Neutrophil (primary cell): Measurements from ENCODE around the gene USP28.
A peak's percentile ranks its signal among the peaks of the same experiment; 100 is the strongest.
"Not testable (repeated sequence)": the region's sequence is repeated elsewhere in the genome, so short reads cannot be mapped to it uniquely, and the experiment has no call there.

Source experiments
- H3K27ac ChIP-seq: fragments of 200-600 bp; sonication (generic); 2 replicates; pipeline ENCODE4 v1.5.1; 2016; ENCODE audit warnings: mild to moderate bottlenecking, moderate library complexity
- H3K27me3 ChIP-seq: fragments of 200-600 bp; sonication (generic); 2 replicates; pipeline ENCODE4 v1.6.0; 2016; ENCODE audit warnings: mild to moderate bottlenecking
- H3K36me3 ChIP-seq: fragments of 200-600 bp; sonication (generic); 2 replicates; pipeline ENCODE4 v1.5.1; 2017
- H3K4me1 ChIP-seq, 2 experiments: fragments of 200-600 bp in 1 of 2; sonication (generic) in 1 of 2; 1 replicate in 1 of 2; 2 replicates in 1 of 2; pipeline versions ENCODE4 v1.5.1 to v1.6.1; 2013 to 2016; ENCODE audit warnings: low read depth in 1 of 2, low read length in 1 of 2, mild to moderate bottlenecking in 1 of 2, moderate library complexity in 1 of 2; ENCODE audit not compliant: control insufficient read depth in 1 of 2, insufficient read depth in 1 of 2
- H3K4me3 ChIP-seq, 2 experiments: fragments of 200-600 bp in 1 of 2; sonication (generic) in 1 of 2; 1 replicate in 1 of 2; 2 replicates in 1 of 2; pipeline ENCODE4 v1.5.1; 2013 to 2016; ENCODE audit warnings: low read depth in 1 of 2, low read length in 1 of 2, mild to moderate bottlenecking in 1 of 2, moderate library complexity in 1 of 2
- H3K9me3 ChIP-seq: fragments of 200-600 bp; sonication (generic); 2 replicates; pipeline ENCODE4 v1.5.1; 2016
- CTCF ChIP-seq: fragments of 200-600 bp; sonication (generic); IDR thresholded peaks from 2 replicates; pipeline ENCODE4 v1.5.1; 2016; ENCODE audit warnings: antibody characterized with exemption

The USP28 gene, protein sequence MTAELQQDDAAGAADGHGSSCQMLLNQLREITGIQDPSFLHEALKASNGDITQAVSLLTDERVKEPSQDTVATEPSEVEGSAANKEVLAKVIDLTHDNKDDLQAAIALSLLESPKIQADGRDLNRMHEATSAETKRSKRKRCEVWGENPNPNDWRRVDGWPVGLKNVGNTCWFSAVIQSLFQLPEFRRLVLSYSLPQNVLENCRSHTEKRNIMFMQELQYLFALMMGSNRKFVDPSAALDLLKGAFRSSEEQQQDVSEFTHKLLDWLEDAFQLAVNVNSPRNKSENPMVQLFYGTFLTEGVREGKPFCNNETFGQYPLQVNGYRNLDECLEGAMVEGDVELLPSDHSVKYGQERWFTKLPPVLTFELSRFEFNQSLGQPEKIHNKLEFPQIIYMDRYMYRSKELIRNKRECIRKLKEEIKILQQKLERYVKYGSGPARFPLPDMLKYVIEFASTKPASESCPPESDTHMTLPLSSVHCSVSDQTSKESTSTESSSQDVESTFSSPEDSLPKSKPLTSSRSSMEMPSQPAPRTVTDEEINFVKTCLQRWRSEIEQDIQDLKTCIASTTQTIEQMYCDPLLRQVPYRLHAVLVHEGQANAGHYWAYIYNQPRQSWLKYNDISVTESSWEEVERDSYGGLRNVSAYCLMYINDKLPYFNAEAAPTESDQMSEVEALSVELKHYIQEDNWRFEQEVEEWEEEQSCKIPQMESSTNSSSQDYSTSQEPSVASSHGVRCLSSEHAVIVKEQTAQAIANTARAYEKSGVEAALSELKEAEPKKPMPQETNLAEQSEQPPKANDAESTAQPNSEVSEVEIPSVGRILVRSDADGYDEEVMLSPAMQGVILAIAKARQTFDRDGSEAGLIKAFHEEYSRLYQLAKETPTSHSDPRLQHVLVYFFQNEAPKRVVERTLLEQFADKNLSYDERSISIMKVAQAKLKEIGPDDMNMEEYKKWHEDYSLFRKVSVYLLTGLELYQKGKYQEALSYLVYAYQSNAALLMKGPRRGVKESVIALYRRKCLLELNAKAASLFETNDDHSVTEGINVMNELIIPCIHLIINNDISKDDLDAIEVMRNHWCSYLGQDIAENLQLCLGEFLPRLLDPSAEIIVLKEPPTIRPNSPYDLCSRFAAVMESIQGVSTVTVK

DNA sequence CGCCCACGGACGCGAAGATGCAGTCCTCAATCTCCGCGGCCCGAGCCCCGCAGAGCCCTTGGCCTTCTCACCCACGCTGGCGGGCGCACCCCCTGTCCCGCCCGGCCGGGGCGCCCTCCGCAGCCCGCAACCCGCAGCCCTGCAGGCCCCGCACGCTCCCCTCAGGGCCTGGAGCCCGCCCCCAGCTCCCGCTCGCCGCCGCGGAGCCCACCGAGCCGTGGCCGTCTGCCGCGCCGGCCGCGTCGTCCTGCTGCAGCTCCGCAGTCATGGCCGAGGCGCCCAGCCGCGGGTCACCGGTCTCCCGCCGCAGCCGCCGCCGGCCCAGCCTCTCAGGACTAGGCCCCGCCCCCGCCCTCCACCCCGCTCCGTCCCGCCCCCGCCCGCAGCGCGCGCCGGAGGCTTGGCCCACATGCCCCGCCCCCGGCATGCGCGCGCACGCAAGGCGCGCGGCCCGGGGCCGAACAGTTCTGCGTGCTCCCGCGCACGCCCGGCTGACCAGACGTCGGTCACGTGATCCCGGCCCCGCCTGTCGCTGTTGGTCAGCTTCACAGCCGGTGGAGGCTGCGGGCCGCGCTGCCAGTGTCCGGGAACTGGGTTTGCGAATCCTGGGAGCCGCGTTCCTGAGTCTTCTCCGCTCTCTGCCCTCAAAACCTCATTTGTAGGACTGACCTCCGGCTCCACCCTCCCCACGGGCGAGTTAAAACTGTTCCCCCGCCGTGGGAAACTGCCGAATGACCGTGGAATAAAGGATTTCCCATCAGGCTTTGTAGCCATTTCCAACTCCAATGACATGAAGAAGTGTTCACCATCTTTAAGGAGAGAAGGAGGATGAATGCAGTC is at the start of gene USP28:
Gene USP28 (minus strand): TSS at position 339 of the 840 bp plus-strand sequence. CDS start 71 bp downstream, at position 268.
- H3K4me1 ChIP-seq: peaks cover 17 to 25% of the 10 kb centered on the region in 2 experiments
- peak; percentile 38 for TF ChIP-seq CTCF
- H3K4me3 ChIP-seq: peak within 1 kb of the TSS; percentile 73 to 83
- H3K9me3 ChIP-seq: no peaks in the 10 kb centered on the region
- H3K27me3 ChIP-seq: no peaks in the 10 kb centered on the region
- no peaks in the 10 kb centered on the region for H3K36me3 ChIP-seq
- peak within 1 kb of the TSS; percentile 85 for H3K27ac ChIP-seq

DNA sequence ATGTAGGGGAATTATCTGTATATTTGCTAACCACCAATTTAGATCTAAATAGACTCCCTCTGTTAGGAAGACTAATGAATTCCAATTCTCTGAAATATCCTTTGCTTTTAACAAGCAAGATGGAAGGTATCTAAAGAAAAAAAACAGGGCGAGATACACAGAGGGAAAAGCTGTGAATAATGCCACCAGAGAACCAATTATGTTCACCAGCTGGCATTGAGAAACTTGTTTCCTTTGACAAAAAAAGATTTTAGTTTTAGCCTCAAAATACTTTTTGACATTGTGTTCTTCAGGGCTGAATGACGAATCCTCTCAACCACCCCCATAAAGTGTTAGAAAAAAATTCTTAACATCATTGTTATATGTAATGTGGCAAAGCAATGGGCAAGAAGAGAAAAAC is 48.2 kb upstream of the USP28 start:
- H3K4me3 ChIP-seq: no peak overlapping the region
- TF ChIP-seq CTCF: no peak
- H3K4me1 ChIP-seq: peaks cover 7 to 9% of the 10 kb centered on the region in 2 experiments
- no peaks in the 10 kb centered on the region for H3K36me3 ChIP-seq
- H3K27ac ChIP-seq: no peak overlapping the region
- H3K27me3 ChIP-seq: no peaks in the 10 kb centered on the region
- H3K9me3 ChIP-seq: no peaks in the 10 kb centered on the region

DNA sequence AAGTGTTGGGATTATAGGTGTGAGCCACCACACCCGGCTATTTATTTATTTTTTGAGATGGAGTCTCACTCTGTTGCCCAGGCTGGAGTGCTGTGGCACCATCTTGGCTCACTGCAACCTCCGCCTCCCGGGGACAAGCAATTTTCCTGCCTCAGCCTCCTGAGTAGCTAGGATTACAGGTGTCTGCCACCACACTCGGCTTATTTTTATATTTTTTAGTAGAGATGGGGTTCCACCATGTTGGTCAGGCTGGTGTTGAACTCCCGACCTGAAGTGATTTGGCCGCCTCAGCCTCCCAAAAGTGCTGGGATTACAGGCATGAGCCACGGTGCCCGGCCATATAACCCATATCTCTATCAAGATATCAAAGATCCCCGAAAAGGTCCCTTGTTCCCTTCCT is 36.1 kb upstream of the USP28 start:
- not testable (repeated sequence) for H3K27ac ChIP-seq, H3K9me3 ChIP-seq, H3K4me3 ChIP-seq, H3K36me3 ChIP-seq, H3K4me1 ChIP-seq
- H3K27me3 ChIP-seq: peaks cover 32% of the 10 kb centered on the region

- Histone ChIP-seq H3K4me1 (no peaks in the 10 kb centered on the region), H3K36me3 (no peaks in the 10 kb centered on the region), H3K9me3 (no peaks in the 10 kb centered on the region), H3K27ac (no peak overlapping the region), H3K27me3 (peaks cover 26% of the 10 kb centered on the region), H3K4me3 (no peak overlapping the region)
- TF ChIP-seq CTCF: no peak
Observed at GRCh38 chr11:113908098-113908497, 32.7 kb upstream of the USP28 start.

DNA sequence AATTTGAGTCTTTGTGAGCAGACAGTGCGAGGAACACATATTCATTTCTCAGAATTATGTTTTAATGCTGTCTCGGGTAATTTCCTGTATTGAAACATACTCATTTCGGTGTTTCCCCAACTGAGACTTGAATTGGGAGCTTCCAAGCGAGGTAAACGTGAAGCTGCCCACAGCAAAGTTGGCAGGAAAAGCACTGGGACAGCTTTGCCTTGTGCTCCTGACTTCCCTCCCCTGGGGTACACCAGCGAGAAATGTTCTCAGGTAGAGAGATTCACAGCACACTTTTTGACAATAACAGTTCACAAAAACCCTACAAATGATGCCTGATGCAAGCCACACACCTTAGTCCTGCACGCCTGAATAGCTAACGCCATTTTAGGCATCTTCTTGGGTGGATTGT is 32.3 kb upstream of the USP28 start:
- no peaks in the 10 kb centered on the region for H3K4me1 ChIP-seq
- TF ChIP-seq CTCF: no peak
- no peaks in the 10 kb centered on the region for H3K36me3 ChIP-seq
- no peak overlapping the region for H3K27ac ChIP-seq
- H3K4me3 ChIP-seq: no peak overlapping the region
- H3K27me3 ChIP-seq: peaks cover 26% of the 10 kb centered on the region
- no peaks in the 10 kb centered on the region for H3K9me3 ChIP-seq
